ENCODE results near the gene ATP2A3.

Gene ATP2A3

DNA sequence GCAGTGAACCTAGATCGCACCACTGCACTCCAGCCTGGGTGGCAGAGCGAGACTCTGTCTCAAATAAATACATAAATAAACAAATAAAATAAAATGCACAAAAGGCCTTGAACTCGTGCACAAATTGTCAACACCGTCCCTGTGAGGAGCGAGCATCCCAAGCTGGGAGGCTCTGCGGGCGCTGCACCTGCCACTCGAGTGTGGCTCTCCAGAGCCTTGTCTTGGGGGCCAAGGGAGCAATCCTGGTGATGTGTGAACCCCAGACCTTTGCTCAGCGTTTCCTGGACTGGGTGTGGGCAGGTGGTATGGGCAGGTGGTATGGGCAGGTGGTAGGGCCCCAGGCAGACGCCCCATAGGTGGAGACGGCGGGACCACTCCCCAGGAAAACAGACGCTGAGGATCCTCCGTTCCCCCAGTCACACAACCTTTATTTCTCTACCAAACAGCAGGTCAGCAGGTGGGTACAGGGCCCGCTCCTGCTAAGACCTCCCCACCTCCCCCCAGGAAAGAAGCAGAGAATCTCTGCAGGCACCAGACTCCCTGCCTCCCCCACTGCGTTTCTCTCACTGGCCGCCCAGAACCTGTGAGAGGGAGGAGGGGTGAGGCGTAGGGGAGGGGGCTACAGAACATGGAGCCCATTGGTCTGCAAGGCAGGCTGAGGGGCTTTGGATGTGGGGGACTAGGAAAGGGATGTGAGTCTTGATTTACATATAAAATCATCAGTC, 40.6 kb downstream of the ATP2A3 start:
- no peak overlapping the region for H3K4me3 ChIP-seq (replicated peaks; ENCODE audit: insufficient read depth, low read length)
- H3K27ac ChIP-seq (replicated peaks), result no peak overlapping the region
- no peak for DNase-seq (ENCODE audit: low read depth in 1 of 2, low spot score in 1 of 2)
- TF ChIP-seq SPI1 (IDR thresholded peaks at IDR 0.05; ENCODE audit: borderline replicate concordance, low read depth), result no peak
- TF ChIP-seq GABPA (IDR thresholded peaks at IDR 0.05; ENCODE audit: low read depth), result no peak
- TF ChIP-seq, protein P1, sequence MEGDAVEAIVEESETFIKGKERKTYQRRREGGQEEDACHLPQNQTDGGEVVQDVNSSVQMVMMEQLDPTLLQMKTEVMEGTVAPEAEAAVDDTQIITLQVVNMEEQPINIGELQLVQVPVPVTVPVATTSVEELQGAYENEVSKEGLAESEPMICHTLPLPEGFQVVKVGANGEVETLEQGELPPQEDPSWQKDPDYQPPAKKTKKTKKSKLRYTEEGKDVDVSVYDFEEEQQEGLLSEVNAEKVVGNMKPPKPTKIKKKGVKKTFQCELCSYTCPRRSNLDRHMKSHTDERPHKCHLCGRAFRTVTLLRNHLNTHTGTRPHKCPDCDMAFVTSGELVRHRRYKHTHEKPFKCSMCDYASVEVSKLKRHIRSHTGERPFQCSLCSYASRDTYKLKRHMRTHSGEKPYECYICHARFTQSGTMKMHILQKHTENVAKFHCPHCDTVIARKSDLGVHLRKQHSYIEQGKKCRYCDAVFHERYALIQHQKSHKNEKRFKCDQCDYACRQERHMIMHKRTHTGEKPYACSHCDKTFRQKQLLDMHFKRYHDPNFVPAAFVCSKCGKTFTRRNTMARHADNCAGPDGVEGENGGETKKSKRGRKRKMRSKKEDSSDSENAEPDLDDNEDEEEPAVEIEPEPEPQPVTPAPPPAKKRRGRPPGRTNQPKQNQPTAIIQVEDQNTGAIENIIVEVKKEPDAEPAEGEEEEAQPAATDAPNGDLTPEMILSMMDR (IDR thresholded peaks at IDR 0.05; ENCODE audit: insufficient read depth, low read length), result no peak
- no peak; the same call in 1 of the 2 replicates for TF ChIP-seq POLR2AphosphoS5 (IDR thresholded peaks at IDR 0.05; ENCODE audit: low read depth)
- TF ChIP-seq, protein P2, sequence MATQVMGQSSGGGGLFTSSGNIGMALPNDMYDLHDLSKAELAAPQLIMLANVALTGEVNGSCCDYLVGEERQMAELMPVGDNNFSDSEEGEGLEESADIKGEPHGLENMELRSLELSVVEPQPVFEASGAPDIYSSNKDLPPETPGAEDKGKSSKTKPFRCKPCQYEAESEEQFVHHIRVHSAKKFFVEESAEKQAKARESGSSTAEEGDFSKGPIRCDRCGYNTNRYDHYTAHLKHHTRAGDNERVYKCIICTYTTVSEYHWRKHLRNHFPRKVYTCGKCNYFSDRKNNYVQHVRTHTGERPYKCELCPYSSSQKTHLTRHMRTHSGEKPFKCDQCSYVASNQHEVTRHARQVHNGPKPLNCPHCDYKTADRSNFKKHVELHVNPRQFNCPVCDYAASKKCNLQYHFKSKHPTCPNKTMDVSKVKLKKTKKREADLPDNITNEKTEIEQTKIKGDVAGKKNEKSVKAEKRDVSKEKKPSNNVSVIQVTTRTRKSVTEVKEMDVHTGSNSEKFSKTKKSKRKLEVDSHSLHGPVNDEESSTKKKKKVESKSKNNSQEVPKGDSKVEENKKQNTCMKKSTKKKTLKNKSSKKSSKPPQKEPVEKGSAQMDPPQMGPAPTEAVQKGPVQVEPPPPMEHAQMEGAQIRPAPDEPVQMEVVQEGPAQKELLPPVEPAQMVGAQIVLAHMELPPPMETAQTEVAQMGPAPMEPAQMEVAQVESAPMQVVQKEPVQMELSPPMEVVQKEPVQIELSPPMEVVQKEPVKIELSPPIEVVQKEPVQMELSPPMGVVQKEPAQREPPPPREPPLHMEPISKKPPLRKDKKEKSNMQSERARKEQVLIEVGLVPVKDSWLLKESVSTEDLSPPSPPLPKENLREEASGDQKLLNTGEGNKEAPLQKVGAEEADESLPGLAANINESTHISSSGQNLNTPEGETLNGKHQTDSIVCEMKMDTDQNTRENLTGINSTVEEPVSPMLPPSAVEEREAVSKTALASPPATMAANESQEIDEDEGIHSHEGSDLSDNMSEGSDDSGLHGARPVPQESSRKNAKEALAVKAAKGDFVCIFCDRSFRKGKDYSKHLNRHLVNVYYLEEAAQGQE (IDR thresholded peaks at IDR 0.05; ENCODE audit: insufficient replicate concordance, low read depth), result no peak
- H3K27me3 ChIP-seq (ENCODE audit: insufficient read depth, poor library complexity, severe bottlenecking), result no peaks in the 10 kb centered on the region

DNA sequence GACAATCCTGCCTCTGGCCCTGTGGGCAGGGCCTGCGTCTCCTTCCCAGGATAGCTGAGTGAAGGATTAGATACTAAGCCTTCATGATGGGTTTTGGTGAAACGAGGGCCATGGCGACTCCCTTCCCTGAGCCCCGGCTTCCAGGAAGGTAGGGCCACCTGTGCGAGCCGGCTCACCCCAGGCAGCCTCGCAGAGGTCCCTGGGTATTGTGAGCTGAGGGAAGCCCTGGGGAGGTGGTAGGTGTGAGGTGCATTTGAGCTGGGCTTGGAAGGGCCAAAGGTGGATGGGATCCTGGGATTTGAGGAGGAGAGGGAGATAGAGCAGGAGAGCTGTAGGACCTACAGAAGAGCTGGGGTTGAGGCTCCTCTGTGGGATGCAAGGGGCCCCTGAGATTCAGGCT, 41.5 kb downstream of the ATP2A3 start:
- no peak for DNase-seq (ENCODE audit: low read depth in 1 of 2, low spot score in 1 of 2)
- no peaks in the 10 kb centered on the region for H3K27me3 ChIP-seq (ENCODE audit: insufficient read depth, poor library complexity, severe bottlenecking)
- no peak overlapping the region for H3K27ac ChIP-seq (replicated peaks)
- H3K4me3 ChIP-seq (replicated peaks; ENCODE audit: insufficient read depth, low read length), result no peak overlapping the region
- TF ChIP-seq, protein P2 (IDR thresholded peaks at IDR 0.05; ENCODE audit: insufficient replicate concordance, low read depth), result no peak
- no peak for TF ChIP-seq SPI1 (IDR thresholded peaks at IDR 0.05; ENCODE audit: borderline replicate concordance, low read depth)
- TF ChIP-seq POLR2AphosphoS5 (IDR thresholded peaks at IDR 0.05; ENCODE audit: low read depth), result peak; percentile 21; the same call in 1 of the 2 replicates
- TF ChIP-seq GABPA (IDR thresholded peaks at IDR 0.05; ENCODE audit: low read depth), result no peak
- TF ChIP-seq, protein P1 (IDR thresholded peaks at IDR 0.05; ENCODE audit: insufficient read depth, low read length), result no peak

DNA sequence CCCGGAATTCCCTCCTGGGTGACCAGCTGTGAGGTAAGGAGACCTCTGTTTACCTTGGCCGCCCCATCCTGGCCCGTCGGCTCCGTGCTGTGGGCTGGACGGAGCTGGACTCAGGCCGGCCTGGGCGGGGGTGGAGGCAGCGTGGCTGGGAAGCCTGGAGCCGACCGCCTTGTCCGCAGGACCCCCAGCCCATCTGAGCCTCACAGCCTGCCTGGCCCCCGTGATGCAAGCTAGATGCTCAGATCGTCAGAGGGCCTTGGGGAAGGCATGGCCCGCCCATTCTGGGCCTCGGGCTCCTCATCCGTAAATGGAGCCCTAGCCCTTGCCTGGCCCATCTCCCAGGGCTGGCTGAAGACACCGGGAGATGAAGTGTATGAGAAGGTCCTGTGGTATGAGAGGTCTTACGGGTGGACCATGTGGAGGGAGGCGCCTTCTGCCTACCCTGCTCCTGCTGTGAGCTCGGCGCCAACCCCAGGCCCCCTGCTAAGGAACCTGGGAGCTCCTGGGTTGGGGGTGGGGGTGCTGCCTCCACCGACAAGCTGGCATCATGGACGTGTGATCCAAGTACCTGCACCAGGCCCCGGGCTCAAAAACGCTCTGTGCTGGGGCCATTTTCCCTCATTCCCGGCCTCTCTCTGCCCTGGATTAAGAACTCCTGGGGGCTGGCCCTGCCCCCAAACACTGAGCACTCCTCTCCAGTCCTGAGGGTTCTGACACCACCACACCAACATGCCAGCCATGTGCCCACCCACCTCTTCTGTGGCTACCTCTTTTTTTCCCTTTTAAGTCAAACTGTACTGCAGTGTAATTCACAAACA, 42.5 kb downstream of the ATP2A3 start:
- Histone ChIP-seq H3K27me3 (ENCODE audit: insufficient read depth, poor library complexity, severe bottlenecking) (no peaks in the 10 kb centered on the region), H3K27ac (replicated peaks) (no peak overlapping the region), H3K4me3 (replicated peaks; ENCODE audit: insufficient read depth, low read length) (no peak overlapping the region)
- no peak for DNase-seq (ENCODE audit: low read depth in 1 of 2, low spot score in 1 of 2)
- TF ChIP-seq POLR2AphosphoS5 (IDR thresholded peaks at IDR 0.05; ENCODE audit: low read depth), result no peak
- TF ChIP-seq, protein P2 (IDR thresholded peaks at IDR 0.05; ENCODE audit: insufficient replicate concordance, low read depth), result no peak

Data from HL-60 (cell line).